HG02798 (cell line): ENCODE results near the gene CCNB3.

Experiments
- ATAC-seq: cut with Tn5 transposase; IDR thresholded peaks from one replicate; pipeline ENCODE4 v1.9.1; 2021; ENCODE audit warnings: mild to moderate bottlenecking; ENCODE audit not compliant: unreplicated experiment, poor library complexity

The CCNB3 gene, protein sequence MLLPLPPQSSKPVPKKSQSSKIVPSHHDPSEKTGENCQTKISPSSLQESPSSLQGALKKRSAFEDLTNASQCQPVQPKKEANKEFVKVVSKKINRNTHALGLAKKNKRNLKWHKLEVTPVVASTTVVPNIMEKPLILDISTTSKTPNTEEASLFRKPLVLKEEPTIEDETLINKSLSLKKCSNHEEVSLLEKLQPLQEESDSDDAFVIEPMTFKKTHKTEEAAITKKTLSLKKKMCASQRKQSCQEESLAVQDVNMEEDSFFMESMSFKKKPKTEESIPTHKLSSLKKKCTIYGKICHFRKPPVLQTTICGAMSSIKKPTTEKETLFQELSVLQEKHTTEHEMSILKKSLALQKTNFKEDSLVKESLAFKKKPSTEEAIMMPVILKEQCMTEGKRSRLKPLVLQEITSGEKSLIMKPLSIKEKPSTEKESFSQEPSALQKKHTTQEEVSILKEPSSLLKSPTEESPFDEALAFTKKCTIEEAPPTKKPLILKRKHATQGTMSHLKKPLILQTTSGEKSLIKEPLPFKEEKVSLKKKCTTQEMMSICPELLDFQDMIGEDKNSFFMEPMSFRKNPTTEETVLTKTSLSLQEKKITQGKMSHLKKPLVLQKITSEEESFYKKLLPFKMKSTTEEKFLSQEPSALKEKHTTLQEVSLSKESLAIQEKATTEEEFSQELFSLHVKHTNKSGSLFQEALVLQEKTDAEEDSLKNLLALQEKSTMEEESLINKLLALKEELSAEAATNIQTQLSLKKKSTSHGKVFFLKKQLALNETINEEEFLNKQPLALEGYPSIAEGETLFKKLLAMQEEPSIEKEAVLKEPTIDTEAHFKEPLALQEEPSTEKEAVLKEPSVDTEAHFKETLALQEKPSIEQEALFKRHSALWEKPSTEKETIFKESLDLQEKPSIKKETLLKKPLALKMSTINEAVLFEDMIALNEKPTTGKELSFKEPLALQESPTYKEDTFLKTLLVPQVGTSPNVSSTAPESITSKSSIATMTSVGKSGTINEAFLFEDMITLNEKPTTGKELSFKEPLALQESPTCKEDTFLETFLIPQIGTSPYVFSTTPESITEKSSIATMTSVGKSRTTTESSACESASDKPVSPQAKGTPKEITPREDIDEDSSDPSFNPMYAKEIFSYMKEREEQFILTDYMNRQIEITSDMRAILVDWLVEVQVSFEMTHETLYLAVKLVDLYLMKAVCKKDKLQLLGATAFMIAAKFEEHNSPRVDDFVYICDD (N-terminal part only)

DNA sequence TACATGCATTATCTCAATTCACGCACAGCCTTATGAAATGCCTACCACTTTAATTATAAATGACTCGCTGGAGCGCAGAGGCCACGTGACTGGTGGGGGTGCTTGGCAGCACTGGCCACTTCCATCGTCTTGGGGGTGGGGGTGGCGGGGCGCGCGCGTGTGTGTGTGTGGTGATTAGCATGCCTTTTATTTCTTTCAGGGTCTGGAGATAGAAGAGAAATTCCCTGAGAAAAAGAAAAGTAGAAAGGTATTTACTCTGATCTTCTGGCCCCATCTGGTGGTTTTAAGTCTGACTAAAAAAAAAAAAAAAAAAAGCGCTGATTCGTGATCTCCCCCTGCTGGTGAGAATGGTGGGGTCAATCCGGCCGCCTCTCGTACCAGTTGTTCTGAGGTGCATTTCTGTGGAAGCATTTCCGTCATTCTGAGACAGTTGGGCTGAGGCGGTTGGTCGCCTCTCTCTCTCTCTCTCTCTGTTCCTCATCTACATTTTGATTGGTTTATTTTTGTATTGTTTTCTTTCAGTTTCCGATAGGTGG, at the start of gene CCNB3:
TSS of gene CCNB3 (plus strand) at position 402 of the 536 bp plus-strand sequence. CDS start 80,399 bp downstream, outside the sequence.
- peak; percentile 98 for ATAC-seq

DNA sequence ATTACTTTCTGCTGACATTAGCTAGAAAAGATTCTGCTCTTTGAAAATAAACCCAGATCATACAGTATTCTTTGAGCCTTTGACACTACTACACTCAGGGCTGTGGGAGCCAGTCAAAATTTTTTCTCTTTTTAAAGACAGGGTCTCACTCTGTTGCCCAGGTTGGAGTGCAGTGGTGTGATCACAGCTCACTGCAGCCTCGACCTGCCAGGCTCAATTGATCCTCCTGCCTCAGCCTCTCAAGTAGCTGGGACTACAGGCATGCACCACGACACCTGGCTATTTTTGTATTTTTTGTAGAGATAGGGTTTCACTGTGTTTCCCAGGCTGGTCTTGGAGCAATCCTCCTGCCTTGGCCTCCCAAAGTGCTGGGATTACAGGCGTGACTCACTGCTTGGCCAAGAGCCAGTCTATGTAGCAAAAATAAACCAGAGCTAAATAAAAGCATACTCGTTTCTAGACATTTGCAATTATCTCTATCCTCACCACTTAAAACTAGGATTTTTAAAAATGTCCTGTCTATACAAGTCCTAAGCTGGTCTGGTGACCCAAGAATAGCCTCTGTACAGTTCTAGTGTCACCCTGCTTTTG, 46.9 kb upstream of the CCNB3 start:
- ATAC-seq, result no peak

DNA sequence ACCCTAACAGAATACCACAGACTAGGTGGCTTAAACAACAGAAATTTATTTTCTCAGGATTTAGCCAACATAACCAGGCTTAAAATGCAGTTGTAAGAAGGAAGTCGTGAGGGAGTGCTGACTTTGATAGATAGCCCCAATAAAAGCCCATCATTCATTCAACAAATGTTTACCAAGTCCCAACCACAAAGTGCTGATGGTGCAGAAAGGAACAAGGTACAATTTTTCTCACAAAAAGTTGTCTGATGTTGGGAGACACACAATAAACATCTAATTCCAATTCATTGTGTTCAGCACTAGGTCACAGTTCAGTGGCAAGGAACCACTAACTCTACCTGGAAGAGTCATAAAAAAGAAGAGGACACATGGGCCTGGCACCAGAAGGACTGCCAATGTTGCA, 46.0 kb upstream of the CCNB3 start:
- no peak for ATAC-seq

DNA sequence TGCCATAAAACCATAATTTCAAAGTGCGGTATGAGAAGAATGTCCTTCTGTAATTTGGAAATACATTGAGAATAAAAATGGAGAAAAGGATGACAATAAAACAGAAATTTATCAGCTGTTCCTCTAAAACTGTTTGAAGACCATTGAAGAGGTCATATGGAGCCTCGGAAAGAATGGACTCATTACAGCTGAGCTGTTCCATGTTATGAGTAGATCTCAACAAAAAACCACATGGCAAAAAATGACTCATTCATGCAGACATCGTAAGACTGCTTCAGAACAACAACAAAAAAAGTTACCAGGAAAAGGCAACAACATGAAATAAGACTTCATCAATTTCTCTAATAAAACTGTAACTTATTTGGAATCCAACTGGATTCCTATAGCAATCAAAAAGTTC, 43.4 kb upstream of the CCNB3 start:
- ATAC-seq, result no peak

DNA sequence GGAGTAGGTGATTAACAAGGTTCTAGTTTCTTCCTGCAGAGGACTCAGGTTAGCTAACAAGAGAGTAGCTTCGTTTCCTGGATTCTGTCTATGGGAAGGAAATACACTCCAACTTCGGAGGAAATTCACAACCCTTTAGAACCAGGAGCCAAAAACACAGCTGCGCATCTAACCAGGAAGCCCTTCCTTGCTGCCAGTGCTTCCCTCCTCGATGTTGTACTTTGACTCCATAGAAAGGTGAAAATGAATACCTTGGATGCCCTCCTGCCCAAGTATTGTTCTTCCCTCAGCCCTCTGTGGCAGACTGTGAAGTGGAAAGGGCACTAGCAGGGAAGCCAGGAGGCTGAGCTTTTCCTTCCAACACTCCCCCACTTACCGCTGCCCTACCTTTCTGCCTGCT, 38.8 kb upstream of the CCNB3 start:
- no peak for ATAC-seq

DNA sequence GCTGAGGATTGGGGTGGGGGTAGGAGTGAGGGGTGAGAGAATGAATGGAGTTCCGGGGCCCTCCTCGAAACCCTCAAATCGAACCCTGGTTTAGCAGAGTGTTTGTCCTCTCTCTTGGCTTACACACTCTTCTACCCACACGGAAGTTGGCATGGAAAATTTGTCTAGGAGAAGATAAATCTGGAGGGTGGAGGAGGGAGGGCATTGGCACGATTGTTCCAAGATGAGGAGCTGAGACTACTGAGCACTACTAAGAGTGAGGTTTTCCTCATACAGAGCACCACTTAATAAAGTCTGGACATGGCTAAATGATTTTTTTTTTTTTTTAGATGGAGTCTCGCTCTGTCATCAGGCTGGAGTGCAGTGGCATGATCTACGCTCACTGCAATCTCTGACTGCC, 37.2 kb upstream of the CCNB3 start:
- ATAC-seq, result no peak

DNA sequence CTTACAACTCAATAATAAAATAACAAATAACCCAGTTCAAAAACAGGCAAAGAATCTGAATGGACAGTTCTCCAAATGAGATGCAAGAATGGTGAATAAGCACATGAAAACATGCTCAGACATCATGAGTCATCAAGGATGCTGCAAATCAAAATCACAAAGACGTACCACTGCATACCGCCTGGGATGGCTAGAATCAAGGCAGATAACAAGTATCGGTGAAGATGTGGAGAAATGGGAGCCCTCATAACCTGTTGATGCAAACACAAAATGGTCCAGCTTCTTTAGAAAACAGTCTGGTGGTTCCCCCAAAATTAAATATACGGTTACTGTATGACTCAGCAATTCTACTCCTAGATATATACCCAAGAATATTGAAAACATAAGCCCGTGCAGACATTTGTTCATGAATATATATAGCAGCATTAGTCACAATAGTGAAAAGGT, 36.3 kb upstream of the CCNB3 start:
- ATAC-seq, result peak; percentile 46

DNA sequence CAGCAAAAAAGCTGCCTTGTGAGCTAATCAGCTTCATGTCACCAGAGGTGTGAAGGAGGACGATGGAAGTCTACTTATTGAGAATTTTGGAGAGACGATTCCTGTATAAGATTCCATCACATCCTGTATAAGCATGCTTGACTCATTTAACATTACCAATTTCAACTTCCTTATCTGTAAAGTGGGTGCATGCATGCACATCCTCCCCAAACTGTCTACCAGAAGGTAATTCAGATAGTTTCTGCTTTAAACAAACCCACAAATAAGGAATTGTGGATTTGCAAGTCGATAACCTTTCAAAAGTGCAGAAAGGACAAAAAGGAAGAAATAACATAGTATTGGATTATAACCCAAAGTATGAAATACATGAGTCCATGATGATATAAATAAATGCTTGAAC, 34.8 kb upstream of the CCNB3 start:
- no peak for ATAC-seq

DNA sequence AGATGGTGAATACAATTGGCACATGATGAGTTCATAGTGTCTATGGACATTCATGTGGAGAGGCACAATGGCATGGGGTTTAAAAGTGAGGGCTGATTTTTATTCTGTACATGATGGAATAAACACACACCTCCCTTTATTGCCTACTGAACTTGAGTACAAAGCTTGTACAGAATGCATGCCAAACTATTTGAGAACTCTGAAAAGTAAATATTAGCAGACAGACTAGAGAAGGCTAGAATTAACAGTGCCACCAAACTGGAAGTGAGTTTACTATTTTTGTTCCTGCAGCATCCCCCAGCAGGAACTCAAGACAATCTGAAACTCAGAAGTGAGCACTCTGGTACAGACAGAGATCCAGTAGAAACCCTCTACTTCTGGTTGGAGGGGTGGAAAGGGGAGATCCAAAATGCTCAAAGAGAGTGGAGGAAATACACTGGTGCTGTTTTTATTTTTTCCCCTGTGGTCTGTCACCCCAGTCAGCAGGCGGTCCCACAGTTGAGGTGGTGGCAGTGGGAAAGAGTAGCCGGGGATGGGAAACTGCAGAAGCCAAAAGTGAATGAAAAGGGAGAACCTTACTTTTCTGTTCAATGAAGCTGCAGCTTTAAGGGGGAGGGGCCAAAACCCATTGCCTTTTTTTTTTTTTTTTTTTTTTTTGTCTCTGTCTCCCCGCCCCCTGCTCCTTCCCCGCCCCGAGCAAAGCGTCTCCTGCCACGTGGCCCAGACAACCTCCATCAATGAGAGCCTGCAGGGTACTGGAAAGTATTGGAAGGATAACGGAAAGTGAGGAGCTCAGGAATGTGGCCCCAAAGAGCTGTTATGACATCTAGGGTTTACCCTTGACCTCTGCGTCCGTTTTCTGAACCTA, 24.3 kb upstream of the CCNB3 start:
- no peak for ATAC-seq

DNA sequence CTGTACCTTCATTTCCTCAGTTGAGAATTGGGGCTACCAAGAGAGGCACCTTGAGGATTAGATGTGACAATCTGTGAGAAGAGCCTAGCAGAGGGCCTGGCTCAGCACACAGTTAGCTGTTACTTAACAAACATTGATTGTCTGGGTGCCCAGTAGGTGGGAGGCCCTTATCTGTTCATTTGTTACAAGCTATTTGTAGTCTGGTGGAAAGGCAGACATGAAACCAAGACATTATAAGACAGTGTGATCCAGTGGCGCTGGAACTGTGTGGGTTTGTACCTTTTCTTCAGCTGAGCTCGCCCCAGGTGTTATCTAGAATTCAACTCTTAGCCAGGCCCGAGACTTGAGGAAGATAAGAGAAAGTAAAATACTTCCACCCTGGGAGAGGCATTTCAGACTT, 20.7 kb upstream of the CCNB3 start:
- ATAC-seq, result no peak

DNA sequence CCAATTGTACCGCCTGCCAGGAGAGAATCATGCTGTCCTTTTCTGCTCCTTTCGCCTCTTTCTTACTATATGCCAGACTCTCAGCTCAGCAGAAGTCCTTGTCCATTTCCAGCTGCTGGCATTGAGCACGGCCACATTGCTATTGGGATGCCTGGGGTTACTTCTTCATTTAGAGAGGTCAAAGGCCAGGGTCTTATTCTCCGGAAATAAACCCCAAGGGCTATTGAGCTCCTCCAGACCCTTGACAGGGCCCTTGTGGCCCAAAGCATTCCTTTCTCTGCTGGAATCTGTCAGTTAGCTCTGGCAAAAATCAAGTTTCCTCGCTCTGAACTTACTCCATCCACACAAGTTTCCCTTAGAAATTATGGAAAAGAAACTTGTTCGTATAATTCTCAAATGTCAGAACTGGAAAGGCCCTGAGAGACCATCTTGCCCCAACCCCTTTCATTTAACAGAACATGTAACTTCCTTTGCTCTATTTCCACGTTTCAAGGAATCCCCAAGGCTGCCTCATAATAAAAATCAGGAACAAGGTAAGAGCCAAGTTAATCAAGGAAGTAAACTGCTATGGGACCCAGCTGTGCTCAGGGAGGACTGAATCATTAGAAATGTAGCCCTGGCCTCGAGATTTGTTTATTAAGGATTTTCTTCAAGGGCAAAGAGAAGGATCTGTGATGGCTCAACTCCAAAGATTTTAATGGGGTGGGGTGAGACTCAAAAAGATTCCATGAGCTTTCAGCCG, 15.5 kb upstream of the CCNB3 start:
- ATAC-seq, result no peak

DNA sequence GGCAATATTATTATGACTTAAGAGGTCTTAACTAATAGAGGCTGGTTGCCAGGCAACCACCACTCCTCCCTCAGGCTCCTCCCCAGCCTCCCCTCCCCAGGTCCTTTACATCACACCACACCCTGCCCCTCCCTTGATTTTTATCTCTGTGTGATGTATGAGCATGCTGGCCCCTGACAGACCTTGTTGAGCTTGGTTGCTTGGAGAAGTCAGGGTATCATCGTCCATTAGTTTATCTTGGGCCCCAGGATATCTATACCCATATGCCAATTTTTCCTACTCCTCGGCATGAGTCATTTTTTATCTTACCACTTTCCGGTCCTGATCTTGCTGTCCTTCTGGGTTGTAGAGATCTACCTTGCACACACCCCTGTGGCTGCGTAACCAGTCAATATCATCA, 6.2 kb upstream of the CCNB3 start:
- ATAC-seq, result no peak

DNA sequence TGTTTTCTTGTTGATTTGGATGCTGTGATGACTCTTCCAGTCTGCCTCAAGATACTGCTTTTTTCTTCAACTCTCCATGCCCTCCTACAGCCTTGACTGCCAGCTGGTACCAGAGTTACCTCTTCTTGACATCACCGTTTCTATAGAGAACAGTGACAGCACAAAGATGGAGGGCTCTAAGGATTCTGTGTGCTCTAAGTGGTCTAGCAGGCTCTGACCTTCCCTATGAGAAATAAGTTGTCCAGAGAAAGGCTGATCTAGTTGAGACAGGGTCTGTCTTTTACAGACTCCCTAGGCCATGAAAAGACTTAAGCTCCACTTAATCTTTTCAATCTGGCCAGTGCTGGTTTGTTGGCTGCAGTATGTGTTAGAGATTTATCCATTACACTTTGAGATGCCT, 3.7 kb upstream of the CCNB3 start, which contains the start of gene AKAP4:
TSS of gene AKAP4 (minus strand) at position 101 of the 400 bp plus-strand sequence. CDS start 118 bp downstream, outside the sequence.
- no peak for ATAC-seq

DNA sequence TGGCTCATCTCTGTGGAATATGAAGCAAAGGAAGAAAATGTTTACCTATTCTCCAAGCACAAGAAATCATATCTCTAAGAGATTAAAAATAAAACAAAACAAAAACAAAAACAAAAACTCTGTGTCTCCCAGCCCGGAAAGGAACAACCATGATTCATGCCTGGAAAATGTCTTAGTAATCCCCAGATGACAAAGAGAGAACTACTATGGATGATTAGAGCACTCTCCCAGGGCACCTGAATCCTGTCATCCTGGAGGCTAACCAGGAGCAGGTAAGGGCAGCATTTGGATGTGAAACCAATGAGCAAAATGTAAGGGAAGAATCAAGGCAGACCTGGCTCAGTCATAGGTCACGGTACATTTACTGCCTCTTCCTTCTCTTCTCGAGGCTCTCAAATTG, 2.0 kb upstream of the CCNB3 start:
- no peak for ATAC-seq

DNA sequence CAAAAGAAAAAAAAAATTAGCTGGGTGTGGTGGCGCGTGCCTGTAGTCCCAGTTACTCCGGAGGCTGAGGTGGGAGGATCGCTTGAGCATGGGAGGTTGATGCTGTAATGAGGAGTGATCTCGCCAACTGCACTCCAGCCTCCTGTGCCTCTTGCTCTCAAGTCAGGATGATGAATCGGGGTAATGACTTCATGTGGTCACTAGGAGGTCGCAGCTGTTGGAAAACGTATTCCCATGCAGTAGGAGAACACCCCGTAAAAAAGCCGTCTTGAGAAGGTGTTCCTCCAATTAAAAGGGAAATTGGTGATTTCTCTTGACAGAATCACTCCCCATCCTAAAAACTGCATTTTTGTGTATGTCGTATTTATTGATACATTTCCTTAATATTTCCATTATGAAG, 2.2 kb downstream of the CCNB3 start:
- no peak for ATAC-seq

DNA sequence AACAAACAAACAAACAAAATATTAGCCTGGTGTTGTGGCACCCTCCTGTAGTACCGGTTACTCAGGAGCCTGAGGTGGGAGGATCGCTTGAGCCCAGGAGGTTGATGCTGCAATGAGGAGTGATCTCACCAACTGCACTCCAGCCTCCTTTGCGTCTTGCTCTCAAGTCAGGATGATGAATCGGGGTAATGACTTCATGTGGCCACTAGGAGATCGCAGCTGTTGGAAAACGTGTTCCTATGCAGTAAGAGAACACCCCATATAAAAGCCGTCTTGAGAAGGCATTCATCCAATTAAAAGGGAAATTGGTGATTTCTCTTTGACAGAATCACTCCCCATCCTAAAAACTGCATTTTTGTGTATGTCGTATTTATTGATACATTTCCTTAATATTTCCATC, 6.9 kb downstream of the CCNB3 start:
- no peak for ATAC-seq

DNA sequence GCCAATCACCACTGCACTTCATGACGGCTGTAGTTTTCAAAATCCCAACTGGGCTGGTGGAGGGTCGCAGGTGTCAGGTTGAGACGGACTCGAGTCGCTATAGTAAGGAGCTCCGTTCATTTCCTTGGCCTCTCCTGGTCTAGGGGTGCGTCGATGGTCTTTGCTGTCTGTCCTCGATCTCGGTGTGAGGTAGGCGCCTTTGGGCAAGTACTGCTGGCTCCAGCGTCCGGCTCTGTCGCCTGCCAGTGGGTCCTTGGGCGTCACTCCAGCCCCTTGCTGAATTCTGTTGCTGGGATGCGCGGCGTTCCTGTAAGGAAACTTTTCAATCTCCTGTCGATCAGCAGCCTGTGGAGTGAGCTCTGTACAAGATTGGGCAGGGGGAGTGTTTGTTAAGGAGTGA, 76.7 kb downstream of the CCNB3 start:
- ATAC-seq, result no peak

DNA sequence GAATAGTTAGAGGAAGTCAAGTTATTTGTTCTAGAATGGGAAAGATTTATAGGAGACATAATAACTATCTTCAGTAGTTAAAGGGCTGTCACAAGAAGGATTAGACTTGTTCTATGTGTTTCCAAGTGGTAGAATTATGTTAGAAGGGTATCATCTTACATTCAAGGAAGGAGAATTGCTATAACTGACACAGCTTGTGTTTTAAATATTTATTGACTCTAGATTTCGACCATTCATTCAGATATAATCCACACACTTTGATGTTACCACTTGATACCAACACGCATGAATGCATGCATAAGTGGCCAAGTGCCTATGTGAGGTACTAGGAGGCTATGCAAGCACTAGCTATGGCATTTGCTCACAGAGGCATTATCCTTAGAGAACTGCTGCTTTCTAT, 122.7 kb downstream of the CCNB3 start:
- no peak for ATAC-seq
